Measurements from ENCODE around the gene ELOVL1.
"Not testable (repeated sequence)": the region's sequence is repeated elsewhere in the genome, so short reads cannot be mapped to it uniquely, and the experiment has no call there.

Gene ELOVL1

DNA sequence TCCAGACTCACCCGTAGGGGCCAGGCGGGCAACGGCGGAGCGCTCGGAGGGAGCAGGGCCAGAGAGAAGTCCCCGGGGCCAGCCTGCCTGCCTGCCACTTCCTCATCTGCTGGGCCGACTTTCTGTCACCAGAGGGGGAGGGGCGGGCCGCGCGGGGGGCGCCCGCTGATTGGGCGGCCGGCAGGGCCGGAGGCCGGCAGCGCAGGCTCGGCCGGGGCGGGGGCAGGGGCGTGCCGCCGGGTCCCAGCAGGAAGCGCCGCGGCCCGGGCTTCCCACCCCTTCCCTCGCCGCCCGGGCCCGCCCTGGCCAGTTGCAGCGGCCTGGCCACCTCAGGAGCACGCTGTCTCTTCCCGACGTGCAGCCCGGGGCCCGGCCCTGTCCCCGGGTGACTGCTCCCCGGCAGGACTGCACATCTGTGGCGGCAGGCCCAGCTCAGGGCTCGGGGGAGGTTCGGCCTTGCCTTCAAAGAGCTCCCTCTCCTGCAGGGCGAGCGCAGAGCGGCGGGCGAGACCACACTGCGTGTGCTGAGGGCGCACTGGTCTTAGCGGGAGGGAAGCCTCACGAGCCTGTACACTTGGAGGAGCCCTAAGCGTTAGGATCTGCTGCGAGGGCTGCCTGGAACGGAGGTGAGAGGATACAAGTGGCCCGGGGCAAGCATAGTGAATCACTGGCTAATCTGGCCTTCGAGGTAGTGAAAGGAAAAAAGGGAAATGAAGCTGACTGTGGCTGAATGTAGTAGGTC, at the start of gene ELOVL1:
TSS of gene ELOVL1 (minus strand) at position 108 of the 742 bp plus-strand sequence. CDS start 2,402 bp downstream, outside the sequence.
- no peak for FAIRE-seq

GRCh38 chr1:43415901-43416300, 48.1 kb upstream of the ELOVL1 start:
- no peak for FAIRE-seq

- FAIRE-seq = no peak
Measured at GRCh38 chr1:43414634-43415223, 46.9 kb upstream of the ELOVL1 start.

DNA sequence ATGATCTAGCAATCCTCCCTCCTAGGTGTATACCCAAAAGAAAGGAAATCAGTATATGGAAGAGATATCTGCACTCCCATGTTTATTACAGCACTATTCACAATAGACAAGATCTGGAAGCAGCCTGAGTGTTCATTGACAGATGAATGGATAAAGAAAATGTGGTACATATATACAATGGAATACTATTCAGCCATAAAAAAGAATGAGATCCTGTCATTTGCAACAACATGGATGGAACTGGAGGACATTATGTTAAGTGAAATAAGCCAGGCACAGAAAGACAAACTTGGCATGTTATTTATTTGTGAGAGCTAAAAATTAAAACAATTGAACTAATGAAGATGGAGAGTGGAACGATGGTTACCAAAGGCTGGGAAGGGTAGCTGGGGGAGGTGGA, 45.6 kb upstream of the ELOVL1 start:
- FAIRE-seq = not testable (repeated sequence)

GRCh38 chr1:43410571-43410970, 42.8 kb upstream of the ELOVL1 start:
- FAIRE-seq = no peak

GRCh38 chr1:43405876-43406234, 38.0 kb upstream of the ELOVL1 start:
- no peak for FAIRE-seq

GRCh38 chr1:43405219-43405875, 37.5 kb upstream of the ELOVL1 start:
- no peak for FAIRE-seq

- FAIRE-seq = no peak
Measured at GRCh38 chr1:43404353-43404752, 36.5 kb upstream of the ELOVL1 start.

- FAIRE-seq = no peak
Measured at GRCh38 chr1:43402089-43402865, 34.5 kb upstream of the ELOVL1 start.

DNA sequence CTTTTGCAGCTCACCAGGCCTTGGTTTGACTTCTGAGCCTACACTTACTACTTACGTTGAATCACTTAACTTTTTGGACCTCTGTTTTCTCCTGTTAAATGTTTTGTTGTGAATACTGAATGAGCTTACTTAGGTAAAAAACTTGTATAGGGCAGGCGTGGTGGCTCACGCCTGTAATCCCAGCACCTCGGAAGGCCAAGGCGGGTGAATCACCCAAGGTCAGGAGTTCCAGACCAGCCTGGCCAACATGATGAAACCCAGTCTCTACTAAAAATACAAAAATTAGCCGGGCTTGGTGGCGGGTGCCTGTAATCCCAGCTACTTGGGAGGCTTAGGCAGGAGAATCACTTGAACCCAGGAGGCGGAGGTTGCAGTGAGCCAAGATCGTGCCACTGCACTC, 32.6 kb upstream of the ELOVL1 start:
- FAIRE-seq = not testable (repeated sequence)

DNA sequence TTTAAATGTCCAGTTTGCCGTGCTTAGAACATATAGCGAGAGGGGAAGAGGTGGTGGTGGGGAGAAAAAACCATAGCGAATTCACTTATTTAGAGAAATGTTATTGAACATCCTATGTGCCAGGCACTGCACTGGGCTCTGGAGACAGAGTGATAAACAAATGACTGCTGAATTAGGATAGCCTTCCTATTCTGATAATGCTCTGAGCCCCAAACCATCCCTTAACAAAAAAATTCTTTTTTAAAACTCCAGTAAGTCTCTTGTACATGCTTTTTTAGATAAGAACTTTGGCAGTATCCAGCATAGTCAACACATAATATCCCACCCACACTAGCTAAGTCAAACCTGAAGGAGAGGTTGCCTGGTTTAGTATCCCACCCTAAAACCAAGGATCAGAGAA, 30.4 kb upstream of the ELOVL1 start:
- FAIRE-seq = no peak

GRCh38 chr1:43396059-43396458, 28.2 kb upstream of the ELOVL1 start:
- FAIRE-seq = no peak

GRCh38 chr1:43395523-43395922, 27.7 kb upstream of the ELOVL1 start:
- no peak for FAIRE-seq

DNA sequence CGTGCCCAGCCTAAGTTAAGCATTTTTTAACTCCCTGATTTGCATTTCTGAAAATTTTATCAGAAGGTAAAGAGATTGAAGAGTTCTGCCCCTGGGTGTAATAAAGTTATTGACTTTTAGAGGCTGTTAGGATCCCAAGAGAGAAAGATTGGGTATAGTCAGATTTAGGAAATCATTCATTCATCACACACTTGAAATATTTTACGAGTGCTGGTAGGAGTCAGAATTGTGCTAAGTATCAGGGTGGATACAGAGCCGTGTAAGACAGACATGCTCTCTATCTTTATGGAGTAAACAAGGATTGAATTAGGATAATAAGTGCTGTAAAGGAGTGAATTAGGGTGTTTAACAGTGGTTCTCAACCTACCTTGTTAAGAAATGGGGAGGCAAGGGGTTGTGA, 24.9 kb upstream of the ELOVL1 start:
- no peak for FAIRE-seq

DNA sequence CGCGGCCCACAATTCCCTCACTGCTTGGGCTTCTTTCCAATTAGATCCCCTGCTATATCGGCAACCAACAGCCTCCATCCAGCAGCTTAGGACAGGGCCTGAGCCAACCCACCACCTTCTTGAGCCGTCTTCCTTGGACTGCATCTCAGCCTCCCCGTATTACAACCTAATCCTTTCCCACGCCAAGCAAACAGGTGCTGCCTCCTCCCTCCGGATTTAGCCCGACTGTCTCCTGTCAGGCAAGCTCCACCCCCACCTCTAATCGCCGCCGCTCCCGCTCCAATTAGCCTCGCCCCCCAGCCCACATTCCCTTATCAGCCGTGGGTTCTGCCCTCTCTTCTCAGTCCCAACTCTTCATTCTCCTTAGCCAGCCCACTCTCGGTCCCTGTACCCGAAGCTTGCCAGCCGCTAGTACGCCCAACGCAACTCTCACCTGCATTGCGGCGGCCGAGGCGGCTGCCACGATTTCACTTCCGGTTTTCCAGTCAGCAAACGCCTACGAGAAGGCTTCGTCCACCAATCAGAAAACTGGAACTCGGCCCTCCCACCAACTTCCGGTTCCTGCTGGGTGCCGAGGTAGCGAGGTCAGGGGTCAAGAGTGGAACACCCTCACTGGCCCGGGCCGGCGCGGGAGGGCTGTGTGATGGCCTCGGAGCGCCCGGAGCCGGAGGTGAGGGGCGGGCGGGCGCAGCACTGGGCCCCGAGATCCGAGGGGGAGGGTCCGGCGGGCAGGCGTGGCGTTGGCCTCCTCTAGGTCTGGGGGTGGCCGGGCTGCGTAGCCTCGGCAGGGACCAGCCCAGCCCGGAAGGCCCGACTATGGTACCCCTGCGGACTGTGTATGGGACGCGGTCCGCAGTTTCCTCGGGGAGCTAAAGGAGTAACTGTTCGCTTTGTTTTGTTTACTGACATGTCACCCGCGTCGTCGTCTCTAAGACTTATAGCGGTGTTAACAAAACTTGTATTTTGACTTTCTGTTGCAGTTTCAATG, 21.8 kb upstream of the ELOVL1 start, which contains the start of the genes MED8 and SZT2:
TSS of gene MED8 (minus strand) at position 475 of the 988 bp plus-strand sequence. CDS start at position 439, 36 bp downstream.
TSS of gene SZT2 (plus strand) at position 574 of the 988 bp plus-strand sequence. CDS start at position 644, 70 bp downstream.
- no peak for FAIRE-seq

- FAIRE-seq = no peak
Measured at GRCh38 chr1:43388613-43389012, 20.8 kb upstream of the ELOVL1 start.

DNA sequence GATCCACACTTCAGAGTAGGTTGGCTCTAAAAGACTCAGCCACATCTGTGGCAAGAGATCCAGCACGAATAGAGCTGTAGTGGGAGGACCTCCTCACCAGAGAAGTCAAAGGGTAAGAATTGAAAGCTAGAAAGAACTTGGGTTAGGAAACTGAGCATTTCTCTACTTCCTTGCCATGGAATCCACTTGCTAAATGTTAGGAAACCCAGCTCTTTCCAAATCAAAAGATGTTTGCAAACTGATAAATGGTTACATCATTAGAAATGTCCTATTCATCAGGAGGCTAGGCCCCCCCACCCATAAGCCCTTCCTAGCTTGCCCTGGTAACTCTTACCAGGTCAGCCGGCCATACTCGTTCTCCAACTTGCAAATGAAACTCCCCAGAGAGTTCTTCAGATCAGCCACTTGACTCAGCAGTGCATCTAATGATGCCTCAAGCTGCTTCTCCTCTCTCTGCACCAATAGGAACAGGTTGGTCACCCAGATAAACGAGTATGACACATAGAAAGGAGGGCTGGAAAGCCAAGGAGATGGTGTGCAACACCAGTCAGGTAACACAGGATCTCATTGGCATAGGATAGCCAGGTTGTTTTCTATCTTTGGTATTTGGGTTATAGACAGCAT, 20.3 kb upstream of the ELOVL1 start:
- FAIRE-seq = no peak

DNA sequence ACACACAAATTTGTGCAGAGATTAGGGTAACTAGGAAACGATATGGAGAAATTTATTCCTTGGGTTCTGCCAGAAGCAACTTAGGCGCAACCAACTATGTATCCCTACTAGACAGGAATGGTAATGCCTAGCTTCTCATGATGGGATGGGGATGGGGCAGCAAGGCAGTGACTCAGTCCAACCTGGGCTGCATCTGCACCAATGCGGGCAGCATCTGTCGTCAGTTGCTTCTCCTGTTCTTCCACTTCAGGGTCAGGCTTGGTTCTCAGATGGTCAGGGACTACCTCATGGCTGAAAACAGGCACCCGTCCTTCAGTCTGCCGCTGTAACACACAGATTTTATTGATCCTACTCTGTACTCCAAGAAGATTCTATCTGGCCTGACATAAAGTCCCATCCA, 18.9 kb upstream of the ELOVL1 start:
- no peak for FAIRE-seq

DNA sequence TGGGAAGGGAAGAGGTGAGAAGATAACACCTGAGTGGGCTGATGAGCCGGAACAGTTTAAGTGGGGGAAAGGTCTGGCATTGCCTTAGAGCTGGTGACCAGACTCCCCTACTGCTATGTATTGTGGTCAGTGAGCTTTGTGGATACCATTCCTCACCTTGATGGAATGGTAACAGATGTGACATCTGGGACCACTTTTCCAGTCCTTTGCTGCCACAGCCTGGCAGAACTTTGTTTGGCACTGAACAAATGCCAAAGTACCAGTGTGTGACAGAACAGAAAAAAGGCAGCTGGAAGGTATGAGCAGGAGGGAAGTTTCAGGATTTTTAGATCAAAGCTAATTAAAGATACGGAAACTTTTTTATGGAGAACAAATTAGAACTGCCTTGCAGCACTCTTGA, 15.6 kb upstream of the ELOVL1 start:
- no peak for FAIRE-seq

DNA sequence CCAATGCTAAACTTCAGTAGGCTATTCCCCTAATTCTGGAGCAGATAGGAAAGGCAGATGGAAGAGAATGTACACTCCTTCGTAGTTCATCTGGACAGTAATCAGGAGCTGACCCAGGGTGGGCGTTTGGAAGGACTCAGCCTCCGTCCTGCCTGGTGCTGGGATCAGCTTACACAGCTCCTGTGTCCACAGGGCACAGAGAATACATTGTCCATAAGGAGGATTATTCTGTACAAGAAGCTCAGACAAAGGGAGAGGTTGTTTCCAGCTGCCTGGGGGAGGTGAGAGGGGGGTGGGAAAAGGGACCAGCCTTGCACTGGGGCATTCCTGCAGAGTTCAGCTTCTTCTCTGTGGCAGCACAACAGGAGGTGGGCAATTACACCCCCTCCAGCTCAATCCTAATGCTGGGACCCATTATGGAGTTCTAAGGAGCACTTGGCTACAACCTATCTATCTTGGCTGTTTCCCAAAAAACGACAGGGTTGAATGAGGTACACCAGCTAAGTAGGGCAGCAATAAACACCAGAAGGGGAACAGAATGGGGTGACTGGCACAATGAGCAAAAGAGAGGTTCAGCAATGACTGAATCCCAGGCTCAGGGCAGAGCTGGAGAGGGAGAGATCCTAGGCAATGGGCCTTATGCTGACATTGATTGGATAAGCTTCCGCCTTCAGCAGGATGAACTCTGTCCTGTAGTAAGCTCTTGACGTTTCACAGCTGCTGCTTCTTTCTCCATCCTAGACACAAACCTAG, 14.4 kb upstream of the ELOVL1 start:
- FAIRE-seq = no peak

- FAIRE-seq = no peak
Measured at GRCh38 chr1:43381612-43382011, 13.8 kb upstream of the ELOVL1 start.

Measured in TTC549 (cell line).